NCI-H2081 treated with DMSO at 0.1 percent for 48 hours (cell line): Measurements from ENCODE around the gene COL1A2.

Experiments
- DNase-seq: peaks from one replicate; lab custom pipeline; 2025; lab: John Stamatoyannopoulos, UW

COL1A2 gene

DNA sequence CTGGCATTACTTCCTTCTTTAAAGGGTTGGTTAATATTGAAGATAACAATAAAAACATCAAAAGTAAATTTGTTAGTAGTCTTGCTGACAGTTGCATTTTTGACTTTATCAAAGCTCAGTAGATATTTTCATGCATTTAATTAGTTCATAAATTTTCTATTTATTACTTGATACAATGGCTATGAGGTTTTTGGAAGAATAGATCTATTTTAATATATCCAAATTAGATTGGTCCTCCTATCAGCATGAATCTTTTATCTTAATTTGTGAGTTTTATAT is 16.4 kb downstream of the COL1A2 start:
- no peak for DNase-seq

- no peak for DNase-seq
Observed at GRCh38 chr7:94412762-94413322, 18.1 kb downstream of the COL1A2 start.

GRCh38 chr7:94414481-94414880 is 19.8 kb downstream of the COL1A2 start:
- no peak for DNase-seq

DNA sequence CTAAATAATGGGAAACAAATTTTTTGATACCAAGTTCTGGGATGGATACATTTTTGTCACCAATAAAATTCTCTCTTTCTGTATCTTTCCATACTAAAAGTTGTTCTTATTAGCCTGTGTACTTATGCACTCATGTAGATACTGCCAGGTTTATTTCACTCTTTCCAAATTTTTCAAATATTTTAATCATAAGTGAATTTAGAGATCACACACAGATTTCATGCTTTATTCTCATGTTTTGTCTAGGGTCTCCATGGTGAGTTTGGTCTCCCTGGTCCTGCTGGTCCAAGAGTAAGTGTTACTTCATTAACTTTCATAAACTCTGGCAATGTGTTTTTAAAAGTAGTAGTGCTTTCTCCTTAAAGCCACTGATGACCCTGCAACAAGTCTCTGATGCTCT is 20.3 kb downstream of the COL1A2 start:
- no peak for DNase-seq

- no peak for DNase-seq
Observed at GRCh38 chr7:94417306-94417705, 22.6 kb downstream of the COL1A2 start.

- DNase-seq: no peak
Observed at GRCh38 chr7:94417901-94418300, 23.2 kb downstream of the COL1A2 start.

DNA sequence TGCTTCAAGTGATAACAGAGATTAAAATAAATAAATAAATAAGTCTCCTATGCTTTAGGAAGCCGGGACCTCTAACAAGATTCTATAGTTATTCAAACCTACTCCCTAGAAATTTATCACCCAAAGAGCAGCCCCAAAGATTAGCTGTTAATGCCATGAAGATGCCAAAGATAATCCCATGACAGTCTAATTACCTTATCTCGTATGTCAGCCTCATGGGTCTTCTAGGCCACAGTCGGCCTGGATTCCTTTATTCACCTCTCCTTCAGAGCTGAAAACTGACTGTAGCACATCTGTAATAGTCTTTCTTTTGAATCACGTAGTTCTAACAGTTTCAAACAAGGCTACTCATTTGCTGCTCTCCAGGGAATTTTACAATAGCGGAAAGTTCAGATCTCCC is 24.2 kb downstream of the COL1A2 start:
- no peak for DNase-seq

DNA sequence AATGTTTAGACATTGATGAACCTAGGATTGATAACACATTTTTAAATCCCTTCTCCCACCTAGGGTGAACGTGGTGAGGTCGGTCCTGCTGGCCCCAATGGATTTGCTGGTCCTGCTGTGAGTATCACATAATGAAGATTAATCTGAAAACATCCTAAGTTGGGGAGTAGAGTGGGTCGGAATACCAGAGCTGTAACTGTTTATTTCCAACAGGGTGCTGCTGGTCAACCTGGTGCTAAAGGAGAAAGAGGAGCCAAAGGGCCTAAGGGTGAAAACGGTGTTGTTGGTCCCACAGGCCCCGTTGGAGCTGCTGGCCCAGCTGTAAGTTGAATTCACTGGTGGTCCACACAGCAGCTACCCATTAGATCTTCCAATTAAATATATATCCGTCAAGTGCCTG is 25.6 kb downstream of the COL1A2 start:
- DNase-seq: no peak

GRCh38 chr7:94421681-94422080 is 27.0 kb downstream of the COL1A2 start:
- no peak for DNase-seq

GRCh38 chr7:94422136-94422535 is 27.4 kb downstream of the COL1A2 start:
- DNase-seq: no peak

- DNase-seq: no peak
Observed at GRCh38 chr7:94422827-94423460, 28.2 kb downstream of the COL1A2 start.

DNA sequence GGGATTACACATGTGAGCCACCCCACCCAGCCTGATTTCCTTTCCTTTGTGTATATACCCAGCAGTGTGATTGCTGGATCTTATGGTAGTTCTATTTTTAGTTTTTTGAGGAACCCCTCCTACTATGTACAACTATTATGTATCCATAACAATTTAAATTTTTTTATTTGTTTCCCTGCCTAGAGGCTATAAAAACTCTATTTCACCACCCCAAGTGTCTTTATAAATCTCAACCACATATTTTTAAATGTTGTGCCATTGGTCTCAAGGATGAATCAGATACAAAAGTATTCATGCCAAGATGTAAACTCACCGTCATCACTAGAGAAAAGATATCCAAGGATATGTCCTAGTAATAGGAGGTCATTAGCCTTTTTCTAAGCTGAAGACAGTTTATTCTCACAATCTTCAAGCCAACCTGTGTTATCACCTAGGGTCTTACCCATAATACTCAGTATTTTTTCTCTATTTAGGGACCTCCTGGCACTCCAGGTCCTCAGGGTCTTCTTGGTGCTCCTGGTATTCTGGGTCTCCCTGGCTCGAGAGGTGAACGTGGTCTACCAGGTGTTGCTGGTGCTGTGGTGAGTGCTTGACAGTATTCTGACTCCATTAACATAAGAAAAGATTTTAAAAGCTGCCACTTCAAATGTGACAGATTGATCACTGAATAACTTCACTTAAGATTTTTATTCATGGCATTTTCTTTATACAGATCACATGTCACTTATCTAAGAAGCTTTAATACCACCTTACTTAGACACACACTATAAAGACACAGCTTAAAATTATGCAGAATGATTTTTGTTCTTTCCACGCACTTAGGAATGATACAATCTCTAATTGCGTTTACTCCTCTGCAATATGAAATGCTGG is 29.4 kb downstream of the COL1A2 start:
- no peak for DNase-seq

GRCh38 chr7:94425546-94425945 is 30.9 kb downstream of the COL1A2 start:
- DNase-seq: no peak

DNA sequence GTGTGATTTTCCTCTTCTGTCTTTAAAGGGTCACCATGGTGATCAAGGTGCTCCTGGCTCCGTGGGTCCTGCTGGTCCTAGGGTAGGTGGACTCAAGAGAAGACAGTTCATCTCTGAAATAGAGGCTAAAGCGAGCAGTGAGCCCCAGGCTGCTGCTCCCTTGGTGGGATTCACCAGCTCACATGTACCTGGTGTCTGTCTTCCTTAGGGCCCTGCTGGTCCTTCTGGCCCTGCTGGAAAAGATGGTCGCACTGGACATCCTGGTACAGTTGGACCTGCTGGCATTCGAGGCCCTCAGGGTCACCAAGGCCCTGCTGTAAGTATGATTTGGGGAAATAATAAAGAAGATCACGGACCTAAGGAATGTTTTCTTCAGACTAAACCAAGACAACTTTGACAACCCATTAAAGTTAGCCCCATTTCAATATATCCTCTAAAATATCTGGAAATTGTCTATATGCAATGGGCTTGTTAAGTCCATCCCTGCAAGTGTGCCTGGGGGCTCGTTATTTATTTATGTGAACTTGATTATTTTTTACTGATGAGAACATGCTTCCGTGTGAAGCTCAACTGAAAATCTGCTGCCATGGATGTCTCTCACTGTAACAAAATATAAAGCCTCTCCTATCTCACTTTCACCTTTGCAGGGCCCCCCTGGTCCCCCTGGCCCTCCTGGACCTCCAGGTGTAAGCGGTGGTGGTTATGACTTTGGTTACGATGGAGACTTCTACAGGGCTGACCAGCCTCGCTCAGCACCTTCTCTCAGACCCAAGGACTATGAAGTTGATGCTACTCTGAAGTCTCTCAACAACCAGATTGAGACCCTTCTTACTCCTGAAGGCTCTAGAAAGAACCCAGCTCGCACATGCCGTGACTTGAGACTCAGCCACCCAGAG is 32.5 kb downstream of the COL1A2 start:
- no peak for DNase-seq

GRCh38 chr7:94429153-94429552 is 34.5 kb downstream of the COL1A2 start:
- no peak for DNase-seq

DNA sequence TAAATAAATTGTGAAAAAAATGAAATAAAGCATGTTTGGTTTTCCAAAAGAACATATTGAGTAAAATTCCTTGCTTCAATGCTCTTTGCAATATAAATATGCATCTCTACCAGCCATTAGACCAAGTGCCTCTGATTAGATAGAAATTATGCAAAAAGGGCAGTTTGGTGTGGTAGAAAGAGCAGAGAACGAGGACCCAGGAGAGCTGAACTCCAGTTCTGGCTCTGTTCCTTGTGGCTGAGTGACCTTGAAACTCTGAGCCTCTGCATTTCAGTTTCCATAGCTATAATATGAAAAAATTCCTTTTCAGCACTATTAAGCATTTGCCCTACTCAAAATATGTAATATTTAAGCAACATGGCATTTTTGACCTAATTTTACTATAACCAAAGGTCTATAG is 36.5 kb downstream of the COL1A2 start:
- no peak for DNase-seq

DNA sequence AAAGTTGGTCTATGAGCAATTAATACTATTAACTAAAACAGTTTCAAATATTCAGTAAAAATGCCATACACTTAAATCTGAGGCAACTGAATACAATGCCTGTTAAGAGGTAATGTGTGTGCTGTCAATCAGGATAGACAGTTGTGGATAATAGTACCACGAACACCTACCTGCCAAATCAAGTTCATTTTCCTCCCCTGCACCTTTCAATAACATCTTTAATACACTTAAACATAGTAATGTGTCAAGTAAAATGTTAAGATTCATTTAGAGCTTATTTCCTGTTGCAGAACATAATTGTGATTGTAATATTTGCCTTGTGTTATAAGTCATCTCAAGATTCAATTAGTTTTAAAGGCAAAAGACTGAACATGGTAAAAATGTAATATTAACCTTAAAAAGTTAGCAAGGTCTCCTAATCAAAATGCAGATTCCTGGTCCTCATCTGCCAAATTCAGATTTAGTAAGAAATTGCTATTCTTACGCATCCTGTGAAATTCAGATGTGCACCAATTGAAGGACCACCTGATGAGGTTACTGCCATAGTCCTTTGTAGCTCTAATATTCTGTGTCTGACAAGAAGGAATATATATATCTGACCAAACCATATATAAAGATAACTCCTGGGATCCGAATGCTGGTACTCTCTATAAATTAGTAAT is 37.1 kb downstream of the COL1A2 start:
- DNase-seq: no peak

GRCh38 chr7:94432281-94432670 is 37.6 kb downstream of the COL1A2 start:
- DNase-seq: no peak

GRCh38 chr7:94432817-94433216 is 38.1 kb downstream of the COL1A2 start:
- no peak for DNase-seq

DNA sequence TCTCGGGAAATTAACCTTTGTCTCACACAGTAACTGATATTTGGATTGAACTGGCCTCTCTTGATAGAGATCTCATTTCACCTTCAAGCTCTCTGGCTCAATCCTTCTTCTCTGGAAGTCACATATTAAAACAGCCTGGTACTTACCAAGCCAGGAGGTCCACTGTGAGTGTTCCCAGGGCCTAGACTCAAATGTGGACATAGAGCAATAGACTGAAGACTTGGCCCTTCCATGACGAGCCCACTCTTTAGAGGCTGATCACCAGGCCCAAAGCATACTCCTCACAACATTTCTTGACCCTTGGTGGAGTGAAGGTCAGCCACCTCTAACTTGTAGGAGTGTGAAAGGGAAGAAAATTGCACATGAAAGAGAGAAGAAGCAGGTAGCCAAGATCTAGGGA is 38.5 kb downstream of the COL1A2 start:
- no peak for DNase-seq

DNA sequence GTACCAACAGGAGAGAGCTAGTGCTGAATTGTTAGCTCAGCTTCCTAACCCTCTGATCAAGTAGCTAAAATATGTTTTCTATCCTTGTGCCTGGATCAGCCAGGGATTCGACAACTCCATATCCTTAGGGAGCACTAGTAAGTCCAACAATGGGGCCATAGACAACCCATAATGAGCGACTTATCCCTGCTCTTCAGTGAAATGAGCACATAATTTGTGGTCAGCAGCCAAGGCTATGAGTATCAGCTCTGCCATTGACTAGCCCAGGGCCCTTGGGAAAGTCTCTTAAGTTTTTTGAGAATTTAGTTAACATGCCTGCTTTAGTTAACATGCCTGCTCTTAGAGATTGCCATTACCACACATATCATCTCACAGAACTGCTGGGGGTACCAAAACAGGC is 39.3 kb downstream of the COL1A2 start:
- DNase-seq: no peak

- DNase-seq: peak; percentile 52
Observed at GRCh38 chr7:94436018-94436604, 41.4 kb downstream of the COL1A2 start.
